SK-N-SH (cell line): ENCODE measurements around the gene ACOXL. TPM values are rescaled to one million over a fixed set of nuclear protein-coding genes. Genes with fewer than 3 reads are reported as not detected.

Source experiments
- CTCF ChIA-PET: fragments of 300-600, 350-600 bp; formaldehyde crosslinking; extraction: SDS; loops from one replicate; lab custom pipeline; 2021; lab: Yijun Ruan, JAX
- POLR2A ChIA-PET: fragments of 350-600 bp; sonication (Branson Sonifier 250); formaldehyde crosslinking; extraction: SDS; loops from one replicate; lab custom pipeline; 2020; ENCODE audit warnings: antibody characterized with exemption, inconsistent platforms; lab: Yijun Ruan, JAX
- DNase-seq: peaks from one replicate; pipeline ENCODE4 v3.0.0; 2012
- H2AFZ ChIP-seq: fragments of 200-600 bp; sonication (generic); 2 replicates; pipeline ENCODE4 v1.8.1; 2016; ENCODE audit warnings: antibody characterized with exemption, mild to moderate bottlenecking, low read depth
- H3F3A ChIP-seq: fragments of 200-600 bp; sonication (generic); replicated peaks from 2 replicates; pipeline ENCODE3; 2016; ENCODE audit warnings: antibody characterized with exemption, mild to moderate bottlenecking; ENCODE audit not compliant: insufficient read depth
- H3K27ac ChIP-seq, 2 experiments: fragments of 200-500 bp in 1 of 2; fragments of 200-600 bp in 1 of 2; sonication (Bioruptor generic) in 1 of 2; sonication (generic), shearing (Covaris generic) in 1 of 2; 2 replicates each; pipeline versions ENCODE4 v1.5.1 to v1.6.1; 2014 to 2016; ENCODE audit warnings: low read depth in 2 of 2, inconsistent platforms in 1 of 2, low read length in 1 of 2, mild to moderate bottlenecking in 1 of 2, mixed read lengths in 1 of 2
- H3K27me3 ChIP-seq: fragments of 200-600 bp; sonication (generic), shearing (Covaris generic); 2 replicates; pipeline ENCODE4 v1.6.1; 2016; ENCODE audit warnings: mixed run types; ENCODE audit not compliant: insufficient read depth
- H3K36me3 ChIP-seq, 2 experiments: fragments of 200-500 bp in 1 of 2; fragments of 200-600 bp in 1 of 2; sonication (Bioruptor generic) in 1 of 2; sonication (generic) in 1 of 2; replicated peaks in 1 of 2; 2 replicates each; pipeline versions ENCODE3 to v1.5.1; 2014 to 2016; ENCODE audit warnings: low read length in 1 of 2, mild to moderate bottlenecking in 1 of 2; ENCODE audit not compliant: insufficient read depth in 2 of 2, control insufficient read depth in 1 of 2
- H3K4me1 ChIP-seq, 2 experiments: fragments of 200-500 bp in 1 of 2; fragments of 200-600 bp in 1 of 2; sonication (Bioruptor generic) in 1 of 2; sonication (generic), shearing (Covaris generic) in 1 of 2; 2 replicates each; pipeline versions ENCODE4 v1.5.1 to v1.6.1; 2014 to 2016; ENCODE audit warnings: low read depth in 1 of 2, low read length in 1 of 2, mixed run types in 1 of 2; ENCODE audit not compliant: insufficient read depth in 2 of 2, control insufficient read depth in 1 of 2
- H3K4me2 ChIP-seq: fragments of 200-600 bp; sonication (generic), shearing (Covaris generic); 2 replicates; pipeline ENCODE4 v1.6.1; 2017; ENCODE audit warnings: mixed run types
- H3K4me3 ChIP-seq, 2 experiments: fragments of 200-500 bp in 1 of 2; fragments of 200-600 bp in 1 of 2; sonication (Bioruptor generic) in 1 of 2; sonication (generic), shearing (Covaris generic) in 1 of 2; 2 replicates each; pipeline versions ENCODE4 v1.5.1 to v1.8.1; 2014 to 2016; ENCODE audit warnings: low read depth in 2 of 2, inconsistent platforms in 1 of 2, low read length in 1 of 2, mild to moderate bottlenecking in 1 of 2, mixed read lengths in 1 of 2, moderate library complexity in 1 of 2
- H3K79me2 ChIP-seq: fragments of 200-600 bp; sonication (generic); 2 replicates; pipeline ENCODE4 v1.8.1; 2017; ENCODE audit warnings: mild to moderate bottlenecking; ENCODE audit not compliant: insufficient read depth
- H3K9ac ChIP-seq: fragments of 200-600 bp; sonication (generic); 2 replicates; pipeline ENCODE4 v1.6.1; 2017; ENCODE audit warnings: mixed run types
- H3K9me2 ChIP-seq: fragments of 200-600 bp; sonication (generic); 2 replicates; pipeline ENCODE4 v1.6.1; 2017; ENCODE audit warnings: mixed run types
- H3K9me3 ChIP-seq: fragments of 200-600 bp; sonication (generic); 2 replicates; pipeline ENCODE4 v1.6.1; 2017; ENCODE audit warnings: mixed run types, mild to moderate bottlenecking, moderate library complexity
- H4K20me1 ChIP-seq: fragments of 200-600 bp; sonication (generic); 2 replicates; pipeline ENCODE4 v1.6.1; 2017; ENCODE audit warnings: mild to moderate bottlenecking, mixed run types; ENCODE audit not compliant: insufficient read depth
- CHD2 ChIP-seq: fragments of 150-350 bp; IDR thresholded peaks from 2 replicates; pipeline ENCODE4 v1.6.1; 2018; ENCODE audit warnings: low read length; ENCODE audit not compliant: partially characterized antibody
- ELF1 ChIP-seq: IDR thresholded peaks from 2 replicates; pipeline ENCODE4 v1.4.0; 2012
- FOXJ3 ChIP-seq: sonication (generic); formaldehyde crosslinking; IDR thresholded peaks from 2 replicates; pipeline ENCODE4 v1.5.1; 2020; ENCODE audit warnings: mild to moderate bottlenecking, missing genetic modification reagents
- FOXM1 ChIP-seq: IDR thresholded peaks from 2 replicates; pipeline ENCODE4 v1.4.0; 2012; ENCODE audit warnings: low read depth, mild to moderate bottlenecking
- GABPA ChIP-seq: IDR thresholded peaks from 2 replicates; pipeline ENCODE4 v1.4.0; 2012; ENCODE audit warnings: low read depth, mild to moderate bottlenecking
- GATA2 ChIP-seq: sonication (generic); formaldehyde crosslinking; IDR thresholded peaks from 2 replicates; pipeline ENCODE4 v1.5.0; 2020; ENCODE audit warnings: mild to moderate bottlenecking, missing genetic modification reagents
- IRF3 ChIP-seq: fragments of 150-350 bp; IDR thresholded peaks from 2 replicates; pipeline ENCODE4 v1.6.1; 2016; ENCODE audit warnings: mild to moderate bottlenecking, low read depth, low read length
- JUND ChIP-seq: IDR thresholded peaks from 2 replicates; pipeline ENCODE4 v1.4.0; 2012
- NRF1 ChIP-seq: IDR thresholded peaks from 2 replicates; pipeline ENCODE4 v1.6.1; 2012; ENCODE audit warnings: low read depth, mild to moderate bottlenecking, low read length
- PBX3 ChIP-seq: IDR thresholded peaks from 2 replicates; pipeline ENCODE4; 2012
- POLR2AphosphoS5 ChIP-seq: IDR thresholded peaks from 2 replicates; pipeline ENCODE4 v1.6.1; 2012; ENCODE audit warnings: low read depth, low read length
- RCOR1 ChIP-seq: fragments of 150-350 bp; IDR thresholded peaks from 2 replicates; pipeline ENCODE4 v1.6.1; 2017; ENCODE audit warnings: antibody characterized with exemption, low read length
- REST ChIP-seq: IDR thresholded peaks from 2 replicates; pipeline ENCODE4 v1.6.1; 2012; ENCODE audit warnings: mild to moderate bottlenecking, low read depth, low read length, moderate library complexity
- RXRA ChIP-seq: IDR thresholded peaks from 2 replicates; pipeline ENCODE4 v1.4.0; 2012; ENCODE audit warnings: low read depth, mild to moderate bottlenecking, borderline replicate concordance
- TAF1 ChIP-seq: IDR thresholded peaks from 2 replicates; pipeline ENCODE4 v1.6.1; 2012; ENCODE audit warnings: low read depth, mild to moderate bottlenecking, low read length, moderate library complexity, borderline replicate concordance
- TCF12 ChIP-seq: IDR thresholded peaks from 2 replicates; pipeline ENCODE4 v1.4.0; 2012
- TEAD4 ChIP-seq: IDR thresholded peaks from 2 replicates; pipeline ENCODE4 v1.4.0; 2012; ENCODE audit warnings: mild to moderate bottlenecking, borderline replicate concordance; ENCODE audit not compliant: insufficient read depth
- USF1 ChIP-seq: IDR thresholded peaks from 2 replicates; pipeline ENCODE4 v1.4.0; 2012; ENCODE audit warnings: low read depth, borderline replicate concordance
- YY1 ChIP-seq: IDR thresholded peaks from 2 replicates; pipeline ENCODE4 v1.4.0; 2012; ENCODE audit warnings: low read depth, mild to moderate bottlenecking
- WGBS: methylation state at CpG from one replicate; pipeline ENCODE4 v1.1.6; 2017; ENCODE audit warnings: low lambda C conversion rate; 5-methylcytosine and 5-hydroxymethylcytosine counted together
- polyA plus RNA-seq, 3 experiments: library from polyadenylated mRNA; depleted of rRNA; stranded (reverse); fragments of >200 nt; gene quantifications; 2 replicates each; pipeline ENCODE4 v1.2.3, GENCODE V29; 2012

The ACOXL gene
- polyA plus RNA-seq, 1 of the 3 experiments (the other 2 are of a cell fraction), result not detected

- Histone ChIP-seq H3K79me2 (no peaks in the 10 kb centered on the region), H3K9ac (no peak overlapping the region), H3K4me3 (no peak overlapping the region), H3K9me3 (no peaks in the 10 kb centered on the region), H3K27me3 (no peaks in the 10 kb centered on the region; the same call in 1 of the 2 replicates), H3K4me1 (0 out of 4 replicates have a peak, but pooled peaks cover 0 to 3% of the 10 kb centered on the region in 2 experiments), H3K9me2 (no peaks in the 10 kb centered on the region), H3K36me3 (no peaks in the 10 kb centered on the region), H4K20me1 (no peaks in the 10 kb centered on the region), H3F3A (no peaks in the 10 kb centered on the region), H2AFZ (no peak overlapping the region), H3K4me2 (no peak overlapping the region; the same call in 1 of the 2 replicates), H3K27ac (no peak overlapping the region)
- no peak for TF ChIP-seq POLR2AphosphoS5
- no peak for TF ChIP-seq REST
- no peak for TF ChIP-seq ELF1
- no peak for TF ChIP-seq CHD2
- TF ChIP-seq FOXJ3 (CRISPR knock-in tag), result no peak
- no peak for TF ChIP-seq PBX3
- no peak for TF ChIP-seq FOXM1
- no peak for TF ChIP-seq JUND
- TF ChIP-seq YY1, result no peak
- TF ChIP-seq USF1, result no peak
- no peak for TF ChIP-seq NRF1
- TF ChIP-seq TEAD4, result no peak
- TF ChIP-seq GATA2 (CRISPR knock-in tag), result no peak
- no peak for TF ChIP-seq RCOR1
- no peak for TF ChIP-seq RXRA
- TF ChIP-seq TAF1, result no peak
- no peak for TF ChIP-seq TCF12
- TF ChIP-seq IRF3, result no peak
- TF ChIP-seq GABPA, result no peak
- CTCF ChIA-PET, result no interaction called here
- POLR2A ChIA-PET, result no interaction called here
- WGBS, result 41% methylated on average over 1 of the region's 1 CpG
- no peak for DNase-seq
Measured at GRCh38 chr2:110883406-110883805, 151.0 kb downstream of the ACOXL start.
